Measurements from ENCODE around the gene VWA3A.

Gene VWA3A

DNA sequence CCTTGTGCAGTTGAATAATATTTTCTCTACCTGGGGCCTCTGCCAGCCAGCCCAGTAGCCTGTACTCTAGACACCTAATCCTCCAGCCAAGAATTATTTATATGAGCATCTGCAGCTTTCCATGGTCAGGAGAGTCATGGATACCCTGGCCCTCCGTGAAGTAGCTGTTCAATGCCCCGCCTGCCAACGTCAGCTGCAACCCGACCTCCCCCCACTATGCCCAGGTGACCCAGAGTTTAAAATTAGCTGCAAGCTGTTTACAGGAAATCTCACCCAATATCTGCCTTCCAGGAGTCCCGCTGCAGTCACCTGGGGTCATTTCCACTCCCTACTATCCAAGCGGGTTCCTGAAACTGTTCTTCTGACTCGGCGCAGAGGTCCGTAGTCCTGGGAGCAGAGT lies 82.3 kb downstream of the VWA3A start:
- H3K4me3 ChIP-seq (ENCODE audit: low read length), result no peak overlapping the region

DNA sequence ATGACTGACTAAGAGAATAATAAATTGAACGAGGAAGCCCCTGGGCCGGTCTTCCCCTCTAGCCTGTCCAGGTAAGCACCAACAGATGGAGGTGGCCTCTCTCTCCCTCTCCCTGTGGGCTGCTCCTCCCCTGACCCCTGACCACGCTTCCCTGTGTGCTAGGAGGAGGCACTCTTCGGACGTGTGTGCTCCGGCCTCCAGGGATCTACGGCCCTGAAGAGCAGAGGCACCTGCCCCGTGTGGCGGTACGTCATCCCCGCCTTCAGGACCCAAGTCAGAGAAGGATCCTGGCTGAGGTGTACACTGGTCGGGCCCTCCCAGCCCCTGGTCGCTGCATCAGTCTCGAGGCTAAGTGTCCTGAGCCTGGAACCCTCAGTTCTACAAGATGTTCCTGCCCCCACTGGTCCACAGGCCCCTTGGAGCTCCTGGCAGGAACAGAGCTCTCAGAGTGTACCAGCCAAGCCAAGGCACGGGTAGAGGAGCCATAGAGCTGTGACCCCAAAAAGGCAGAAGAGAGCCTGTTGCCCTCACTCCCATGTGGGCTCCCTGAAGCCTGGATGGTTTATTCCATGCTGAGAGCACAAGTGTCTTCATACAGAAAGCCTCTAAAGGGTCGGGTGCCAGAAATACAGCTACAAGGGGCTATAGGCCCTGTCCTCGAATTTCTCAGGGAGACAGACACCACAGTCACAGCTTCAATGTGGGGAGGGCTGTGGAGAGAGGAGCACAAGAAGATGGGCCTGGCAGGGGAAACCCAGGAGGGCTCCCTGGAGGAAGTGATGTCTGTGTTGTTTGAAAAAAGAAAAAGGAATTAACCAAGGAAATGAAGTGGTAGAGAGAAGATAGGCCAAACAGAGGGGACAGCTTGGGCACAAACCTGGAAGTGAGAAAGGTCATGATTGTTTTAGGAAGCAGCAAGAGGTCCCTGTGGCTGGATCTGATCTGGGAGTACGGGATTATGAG lies 85.9 kb downstream of the VWA3A start:
- H3K27ac ChIP-seq (ENCODE audit: low read length), result no peak overlapping the region
- no peaks in the 10 kb centered on the region for H3K4me1 ChIP-seq (ENCODE audit: control insufficient read depth, low read depth, low read length)
- H3K4me3 ChIP-seq (ENCODE audit: low read length), result no peak overlapping the region
- H3K9me3 ChIP-seq (ENCODE audit: control insufficient read depth, low read depth, low read length), result no peaks in the 10 kb centered on the region
- no peaks in the 10 kb centered on the region for H3K27me3 ChIP-seq (ENCODE audit: control insufficient read depth, insufficient read depth, low read length)
- H3K9ac ChIP-seq (ENCODE audit: low read length), result no peak overlapping the region
- H3K36me3 ChIP-seq (ENCODE audit: control insufficient read depth, low read depth, low read length), result no peaks in the 10 kb centered on the region

More for the DNA sequence above, 82.3 kb downstream of the VWA3A start:
- Histone ChIP-seq H3K36me3 (ENCODE audit: control insufficient read depth, low read depth, low read length) (no peaks in the 10 kb centered on the region), H3K27me3 (ENCODE audit: control insufficient read depth, insufficient read depth, low read length) (no peaks in the 10 kb centered on the region), H3K27ac (ENCODE audit: low read length) (no peak overlapping the region), H3K9me3 (ENCODE audit: control insufficient read depth, low read depth, low read length) (no peaks in the 10 kb centered on the region), H3K9ac (ENCODE audit: low read length) (no peak overlapping the region), H3K4me1 (ENCODE audit: control insufficient read depth, low read depth, low read length) (no peaks in the 10 kb centered on the region)

DNA sequence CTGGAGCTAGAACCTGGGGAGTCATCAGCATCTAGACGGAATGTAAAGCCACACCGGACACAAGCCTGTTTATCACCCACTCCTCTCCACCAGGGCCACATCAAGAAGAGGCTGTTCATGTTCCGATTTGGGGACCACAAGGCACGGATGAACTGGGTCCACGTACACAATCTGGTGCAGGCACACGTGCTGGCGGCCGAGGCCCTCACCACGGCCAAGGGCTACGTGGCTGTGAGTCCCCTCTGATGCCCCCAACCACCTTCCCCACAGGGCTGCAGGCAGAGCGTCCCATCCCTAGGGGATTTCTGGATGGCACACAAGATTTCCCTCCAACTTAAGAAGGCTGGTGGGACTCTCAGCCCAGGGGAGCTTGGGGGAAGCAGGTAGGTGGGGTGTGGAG lies 89.1 kb downstream of the VWA3A start:
- Histone ChIP-seq H3K9ac (ENCODE audit: low read length) (no peak overlapping the region), H3K4me1 (ENCODE audit: control insufficient read depth, low read depth, low read length) (no peaks in the 10 kb centered on the region), H3K27me3 (ENCODE audit: control insufficient read depth, insufficient read depth, low read length) (no peaks in the 10 kb centered on the region), H3K9me3 (ENCODE audit: control insufficient read depth, low read depth, low read length) (no peaks in the 10 kb centered on the region), H3K4me3 (ENCODE audit: low read length) (no peak overlapping the region), H3K27ac (ENCODE audit: low read length) (no peak overlapping the region), H3K36me3 (ENCODE audit: control insufficient read depth, low read depth, low read length) (no peaks in the 10 kb centered on the region)

DNA sequence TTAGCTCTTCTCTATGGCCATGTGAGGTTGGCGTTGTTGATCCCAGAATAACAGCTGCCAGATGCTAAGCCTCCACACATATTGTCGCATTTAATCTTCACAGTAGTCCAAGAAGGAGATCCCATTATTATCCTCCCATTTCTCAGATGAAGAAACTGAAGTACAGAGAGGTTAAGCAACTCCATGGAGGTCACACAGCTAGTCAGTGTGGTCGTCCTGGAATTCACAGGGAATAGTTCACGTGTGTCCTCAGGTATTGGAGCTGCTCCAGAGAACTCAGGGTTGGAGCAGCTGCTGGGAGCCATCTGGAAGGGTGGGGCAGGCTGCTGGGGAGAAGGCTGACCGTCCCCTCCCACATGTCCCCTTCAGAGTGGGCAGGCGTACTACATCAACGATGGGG lies 89.5 kb downstream of the VWA3A start:
- H3K36me3 ChIP-seq (ENCODE audit: control insufficient read depth, low read depth, low read length), result no peaks in the 10 kb centered on the region
- H3K4me1 ChIP-seq (ENCODE audit: control insufficient read depth, low read depth, low read length), result no peaks in the 10 kb centered on the region
- no peak overlapping the region for H3K9ac ChIP-seq (ENCODE audit: low read length)
- H3K27ac ChIP-seq (ENCODE audit: low read length), result no peak overlapping the region
- H3K9me3 ChIP-seq (ENCODE audit: control insufficient read depth, low read depth, low read length), result no peaks in the 10 kb centered on the region
- H3K4me3 ChIP-seq (ENCODE audit: low read length), result no peak overlapping the region
- H3K27me3 ChIP-seq (ENCODE audit: control insufficient read depth, insufficient read depth, low read length), result no peaks in the 10 kb centered on the region

DNA sequence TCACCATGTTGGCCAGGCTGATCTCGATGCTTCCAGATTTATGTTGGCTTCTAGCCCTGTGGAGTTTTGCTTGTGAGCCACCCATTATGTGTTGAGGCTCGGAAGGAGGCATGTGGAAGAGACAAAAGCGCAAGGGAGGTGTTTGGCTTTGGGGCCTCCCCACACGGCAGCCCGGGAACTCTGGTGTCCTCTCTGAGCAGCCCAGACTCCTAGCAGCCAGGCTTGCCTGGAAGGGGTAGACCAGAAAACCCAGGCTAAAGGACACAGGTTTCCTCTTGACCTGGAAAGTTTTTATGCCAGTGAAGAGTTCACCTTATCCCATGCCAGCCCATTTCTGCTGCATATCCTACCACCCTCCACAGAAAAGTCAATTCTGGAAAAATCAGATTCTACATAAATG lies 91.0 kb downstream of the VWA3A start:
- no peaks in the 10 kb centered on the region for H3K36me3 ChIP-seq (ENCODE audit: control insufficient read depth, low read depth, low read length)
- no peak overlapping the region for H3K27ac ChIP-seq (ENCODE audit: low read length)
- no peaks in the 10 kb centered on the region for H3K9me3 ChIP-seq (ENCODE audit: control insufficient read depth, low read depth, low read length)
- H3K9ac ChIP-seq (ENCODE audit: low read length), result no peak overlapping the region
- H3K4me3 ChIP-seq (ENCODE audit: low read length), result no peak overlapping the region
- no peaks in the 10 kb centered on the region for H3K27me3 ChIP-seq (ENCODE audit: control insufficient read depth, insufficient read depth, low read length)
- peaks cover 2% of the 10 kb centered on the region for H3K4me1 ChIP-seq (ENCODE audit: control insufficient read depth, low read depth, low read length)

DNA sequence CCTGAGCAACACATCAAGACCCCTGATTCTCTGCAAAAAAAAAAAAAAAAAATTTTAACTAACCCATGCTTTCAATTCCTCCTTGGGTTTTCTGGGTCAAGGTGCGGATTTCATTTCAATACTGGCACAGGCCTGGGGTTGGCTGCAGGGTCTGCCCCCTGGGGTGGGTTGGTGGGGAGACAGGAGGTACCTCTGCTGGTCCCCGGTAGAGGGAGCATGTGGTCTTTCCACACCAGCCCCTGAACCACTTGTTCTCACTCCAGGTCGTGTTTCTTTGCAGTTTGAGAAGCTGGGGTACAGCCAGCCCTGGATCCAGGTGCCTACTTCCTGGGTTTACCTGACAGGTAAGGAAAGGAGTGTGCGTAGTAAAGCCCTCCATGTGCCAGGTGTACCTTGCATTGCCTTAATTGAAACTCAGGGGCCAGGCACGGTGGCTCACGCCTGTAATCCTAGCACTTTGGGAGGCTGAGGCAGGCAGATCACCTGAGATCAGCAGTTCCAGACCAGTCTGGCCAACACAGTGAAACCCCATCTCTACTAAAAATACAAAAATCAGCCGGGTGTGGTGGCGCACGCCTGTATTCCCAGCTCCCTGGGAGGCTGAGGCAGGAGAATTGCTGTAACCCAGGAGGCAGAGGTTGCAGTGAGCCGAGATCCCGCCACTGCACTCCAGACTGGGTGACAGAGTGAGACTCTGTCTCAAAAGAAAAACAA lies 91.7 kb downstream of the VWA3A start:
- H3K4me1 ChIP-seq (ENCODE audit: control insufficient read depth, low read depth, low read length), result peaks cover 9% of the 10 kb centered on the region
- no peaks in the 10 kb centered on the region for H3K9me3 ChIP-seq (ENCODE audit: control insufficient read depth, low read depth, low read length)
- no peak overlapping the region for H3K27ac ChIP-seq (ENCODE audit: low read length)
- H3K36me3 ChIP-seq (ENCODE audit: control insufficient read depth, low read depth, low read length), result no peaks in the 10 kb centered on the region
- H3K9ac ChIP-seq (ENCODE audit: low read length), result no peak overlapping the region
- no peak overlapping the region for H3K4me3 ChIP-seq (ENCODE audit: low read length)
- peaks cover 4% of the 10 kb centered on the region for H3K27me3 ChIP-seq (ENCODE audit: control insufficient read depth, insufficient read depth, low read length)

DNA sequence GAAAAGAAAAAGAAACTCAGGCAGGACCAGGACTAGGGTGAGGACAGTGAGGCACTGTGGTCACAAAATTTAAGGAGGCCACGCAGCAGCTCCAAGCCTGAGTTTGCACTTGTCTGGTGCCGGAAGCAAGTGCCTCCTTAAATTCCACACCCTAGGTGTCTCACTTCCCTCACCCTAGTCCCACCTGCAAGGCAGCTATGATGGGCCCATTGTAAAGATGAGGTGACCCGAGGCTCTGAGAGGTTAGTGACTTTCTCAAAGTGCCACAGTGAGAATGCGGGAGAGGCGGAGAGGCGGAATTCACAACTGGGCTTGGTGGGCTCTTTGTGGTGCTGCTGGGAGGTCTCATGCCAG lies 92.3 kb downstream of the VWA3A start:
- H3K9ac ChIP-seq (ENCODE audit: low read length), result no peak overlapping the region
- H3K27ac ChIP-seq (ENCODE audit: low read length), result no peak overlapping the region

DNA sequence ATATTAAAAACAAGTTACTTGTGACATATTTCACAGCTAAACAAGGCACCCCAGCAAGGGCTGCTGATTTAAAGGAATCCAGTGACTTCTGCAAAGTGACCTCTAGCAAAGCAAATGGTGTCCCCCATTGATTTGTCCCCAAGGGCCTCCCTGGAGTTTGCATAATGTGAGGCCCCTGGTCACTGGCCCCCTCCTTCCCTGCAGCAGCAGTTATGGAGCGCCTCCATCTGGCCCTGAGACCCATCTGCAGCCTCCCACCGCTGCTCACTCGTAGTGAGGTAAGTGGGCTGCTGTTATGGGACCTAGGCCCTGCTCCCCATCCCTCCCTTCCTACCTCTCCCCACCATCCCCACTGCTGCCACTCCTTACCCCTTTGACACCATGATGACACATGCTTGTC lies 94.2 kb downstream of the VWA3A start:
- H3K36me3 ChIP-seq (ENCODE audit: control insufficient read depth, low read depth, low read length), result no peaks in the 10 kb centered on the region
- H3K9me3 ChIP-seq (ENCODE audit: control insufficient read depth, low read depth, low read length), result no peaks in the 10 kb centered on the region
- H3K4me3 ChIP-seq (ENCODE audit: low read length), result no peak overlapping the region
- no peak overlapping the region for H3K9ac ChIP-seq (ENCODE audit: low read length)
- H3K4me1 ChIP-seq (ENCODE audit: control insufficient read depth, low read depth, low read length), result peaks cover 17% of the 10 kb centered on the region
- peaks cover 13% of the 10 kb centered on the region for H3K27me3 ChIP-seq (ENCODE audit: control insufficient read depth, insufficient read depth, low read length)
- H3K27ac ChIP-seq (ENCODE audit: low read length), result no peak overlapping the region

More for the DNA sequence above, 92.3 kb downstream of the VWA3A start:
- H3K9me3 ChIP-seq (ENCODE audit: control insufficient read depth, low read depth, low read length), result no peaks in the 10 kb centered on the region
- H3K4me3 ChIP-seq (ENCODE audit: low read length), result no peak overlapping the region
- no peaks in the 10 kb centered on the region for H3K36me3 ChIP-seq (ENCODE audit: control insufficient read depth, low read depth, low read length)
- peaks cover 10% of the 10 kb centered on the region for H3K27me3 ChIP-seq (ENCODE audit: control insufficient read depth, insufficient read depth, low read length)
- peaks cover 14% of the 10 kb centered on the region for H3K4me1 ChIP-seq (ENCODE audit: control insufficient read depth, low read depth, low read length)

DNA sequence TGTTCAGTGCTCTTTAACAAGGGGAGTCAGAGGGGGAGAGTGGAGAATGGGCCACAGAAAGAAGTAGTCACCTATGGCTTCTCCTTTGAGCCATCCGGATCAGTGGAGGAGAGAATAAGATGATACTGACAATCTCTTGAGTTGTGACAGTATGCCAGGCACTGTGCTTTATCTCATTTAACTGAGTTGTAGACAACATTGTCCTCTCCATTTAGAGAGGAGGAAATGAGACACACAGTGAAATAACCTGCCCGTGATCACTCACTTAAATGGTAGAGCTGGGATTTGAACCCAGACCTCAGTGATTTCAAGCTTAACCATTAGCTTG lies 95.9 kb downstream of the VWA3A start:
- no peaks in the 10 kb centered on the region for H3K36me3 ChIP-seq (ENCODE audit: control insufficient read depth, low read depth, low read length)
- no peaks in the 10 kb centered on the region for H3K9me3 ChIP-seq (ENCODE audit: control insufficient read depth, low read depth, low read length)
- peaks cover 28% of the 10 kb centered on the region for H3K4me1 ChIP-seq (ENCODE audit: control insufficient read depth, low read depth, low read length)
- H3K4me3 ChIP-seq (ENCODE audit: low read length), result no peak overlapping the region
- H3K9ac ChIP-seq (ENCODE audit: low read length), result no peak overlapping the region
- H3K27ac ChIP-seq (ENCODE audit: low read length), result no peak overlapping the region
- H3K27me3 ChIP-seq (ENCODE audit: control insufficient read depth, insufficient read depth, low read length), result peaks cover 13% of the 10 kb centered on the region

DNA sequence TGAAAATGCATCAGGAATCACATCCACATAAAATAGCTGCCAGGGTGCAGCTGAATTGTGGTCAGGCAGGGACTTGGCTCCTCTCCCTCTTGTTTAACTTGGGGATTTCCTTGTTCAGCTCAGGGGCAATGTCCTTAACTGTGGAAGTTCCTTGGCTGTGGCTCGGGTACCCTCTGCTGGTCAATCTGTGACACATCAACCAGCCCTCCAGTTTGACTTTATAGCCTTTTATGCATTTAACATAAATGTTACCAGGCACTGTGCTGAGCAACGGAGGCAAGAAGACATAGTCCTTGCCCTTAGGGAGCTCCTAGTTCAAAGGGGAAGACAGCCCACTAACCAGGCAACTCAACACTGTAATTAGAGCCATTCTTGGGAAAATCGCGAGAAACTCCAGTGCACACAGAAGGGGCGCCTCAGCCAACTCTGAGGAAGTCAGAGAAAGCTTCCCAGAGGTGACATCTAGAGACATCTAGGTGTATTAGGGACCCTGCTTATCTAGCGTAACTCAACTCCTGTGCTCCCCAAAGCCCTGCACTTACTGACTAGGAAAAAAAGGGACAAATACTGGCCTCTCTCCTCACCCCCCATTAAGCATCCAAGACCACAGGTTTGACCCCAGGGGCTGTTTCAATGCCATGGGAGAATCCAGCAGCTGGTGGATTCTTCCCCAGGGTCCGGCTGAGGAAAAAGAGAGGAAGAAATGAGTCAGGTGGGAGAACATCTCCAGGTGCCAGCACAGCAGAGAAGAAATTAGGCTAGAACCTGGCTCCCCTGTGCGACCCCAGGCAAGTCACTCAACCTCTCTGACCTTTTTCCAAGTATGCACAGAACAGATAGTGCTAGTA lies 96.5 kb downstream of the VWA3A start:
- Histone ChIP-seq H3K9me3 (ENCODE audit: control insufficient read depth, low read depth, low read length) (no peaks in the 10 kb centered on the region), H3K27me3 (ENCODE audit: control insufficient read depth, insufficient read depth, low read length) (peaks cover 13% of the 10 kb centered on the region), H3K27ac (ENCODE audit: low read length) (no peak overlapping the region), H3K4me3 (ENCODE audit: low read length) (peak overlapping the region; percentile 61), H3K9ac (ENCODE audit: low read length) (no peak overlapping the region), H3K4me1 (ENCODE audit: control insufficient read depth, low read depth, low read length) (peaks cover 28% of the 10 kb centered on the region), H3K36me3 (ENCODE audit: control insufficient read depth, low read depth, low read length) (no peaks in the 10 kb centered on the region)

DNA sequence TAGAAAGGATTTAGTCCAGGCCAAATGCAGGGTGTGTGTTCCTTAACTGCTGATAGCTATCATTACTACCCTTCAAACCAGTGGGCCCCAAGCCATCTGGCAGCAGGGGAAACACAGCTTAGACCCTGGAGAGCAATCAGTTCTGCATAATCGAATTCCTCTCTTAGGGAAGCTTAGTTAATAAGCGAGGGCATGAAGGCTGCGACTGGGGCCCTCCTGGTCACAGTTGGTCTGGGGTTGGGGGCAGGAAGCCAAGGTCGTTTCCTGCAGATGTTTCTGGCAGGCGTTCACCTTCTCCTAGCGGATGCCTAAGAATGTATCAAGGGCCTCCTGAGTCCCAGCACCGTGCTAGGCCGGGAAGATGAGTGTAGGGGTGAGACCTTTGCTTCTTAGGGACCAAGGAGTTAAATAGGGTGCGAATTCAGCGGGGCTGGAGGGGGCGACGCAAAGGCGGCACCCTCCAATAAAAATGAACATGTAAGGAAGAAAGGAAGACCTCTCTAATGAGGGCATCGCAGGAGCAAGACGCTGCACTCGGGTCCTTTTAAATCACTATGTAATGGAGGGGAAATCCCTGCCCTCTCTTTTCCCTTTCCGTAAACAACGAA lies 97.2 kb downstream of the VWA3A start:
- Histone ChIP-seq H3K27me3 (ENCODE audit: control insufficient read depth, insufficient read depth, low read length) (peaks cover 13% of the 10 kb centered on the region), H3K4me1 (ENCODE audit: control insufficient read depth, low read depth, low read length) (peaks cover 28% of the 10 kb centered on the region), H3K9me3 (ENCODE audit: control insufficient read depth, low read depth, low read length) (no peaks in the 10 kb centered on the region), H3K4me3 (ENCODE audit: low read length) (peak overlapping the region; percentile 61), H3K36me3 (ENCODE audit: control insufficient read depth, low read depth, low read length) (no peaks in the 10 kb centered on the region), H3K27ac (ENCODE audit: low read length) (no peak overlapping the region), H3K9ac (ENCODE audit: low read length) (peak overlapping the region; percentile 35)
